Spleen (tissue), 7 donors: ENCODE results near the gene RBM10.

Experiments used
- POLR2A ChIP-seq, 3 donors: fragments of 450-650 bp; IDR thresholded peaks; one replicate each; pipeline ENCODE4 v1.5.1; 2017; ENCODE audit warnings: antibody characterized with exemption in 3 of 3, mild to moderate bottlenecking in 1 of 3
- POLR2AphosphoS5 ChIP-seq, 3 donors: sonication (generic); formaldehyde crosslinking; IDR thresholded peaks; one replicate each; pipeline ENCODE4 v1.5.1; 2017; ENCODE audit warnings: antibody characterized with exemption in 3 of 3
- TF ChIP-seq, protein P1 (sequence below), 11 experiments: fragments of 200-600 bp in 7 of 11; fragments of 450-650 bp in 4 of 11; sonication (generic) in 4 of 11; IDR thresholded peaks in 8 of 11; conservative IDR thresholded peaks in 3 of 11; 1 replicate in 7 of 11; 2 replicates in 4 of 11; pipeline versions ENCODE4 v1.4.0 to v1.8.0; 2016 to 2021; ENCODE audit warnings: antibody characterized with exemption in 11 of 11, inconsistent platforms in 4 of 11, mild to moderate bottlenecking in 1 of 11
- donor health status: DM: no; HTN: no; CAD: no; lungs with moderate emphysema.
- donor health status: DM: no; HTN: no; CAD: no.
- donor health status: DM: no; HTN: no; CAD: no.

DNA sequence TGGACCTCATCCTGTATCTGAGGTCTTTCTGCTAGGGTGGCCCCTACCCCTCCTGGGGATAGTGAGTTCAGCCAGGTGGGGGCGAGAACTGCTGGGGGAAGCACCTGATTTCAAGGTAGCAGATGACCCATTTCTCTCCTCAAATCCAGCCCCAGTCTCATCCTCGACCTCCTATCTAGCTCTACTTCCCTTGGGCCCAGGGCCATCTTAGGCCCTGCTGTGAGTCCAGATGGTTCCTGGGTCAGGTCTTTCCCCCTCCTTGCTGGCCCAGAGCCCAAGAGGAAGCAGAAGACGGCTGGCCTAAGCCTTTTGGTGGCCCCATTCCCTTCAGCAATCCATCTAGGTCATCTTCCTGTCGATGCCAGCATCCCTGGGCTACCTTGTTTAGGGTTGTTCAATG is 76.7 kb downstream of the RBM10 start:
- TF ChIP-seq POLR2A (IDR thresholded peaks at IDR 0.05) (no peak), POLR2AphosphoS5 (IDR thresholded peaks at IDR 0.05) (no peak)
- TF ChIP-seq, protein P1, sequence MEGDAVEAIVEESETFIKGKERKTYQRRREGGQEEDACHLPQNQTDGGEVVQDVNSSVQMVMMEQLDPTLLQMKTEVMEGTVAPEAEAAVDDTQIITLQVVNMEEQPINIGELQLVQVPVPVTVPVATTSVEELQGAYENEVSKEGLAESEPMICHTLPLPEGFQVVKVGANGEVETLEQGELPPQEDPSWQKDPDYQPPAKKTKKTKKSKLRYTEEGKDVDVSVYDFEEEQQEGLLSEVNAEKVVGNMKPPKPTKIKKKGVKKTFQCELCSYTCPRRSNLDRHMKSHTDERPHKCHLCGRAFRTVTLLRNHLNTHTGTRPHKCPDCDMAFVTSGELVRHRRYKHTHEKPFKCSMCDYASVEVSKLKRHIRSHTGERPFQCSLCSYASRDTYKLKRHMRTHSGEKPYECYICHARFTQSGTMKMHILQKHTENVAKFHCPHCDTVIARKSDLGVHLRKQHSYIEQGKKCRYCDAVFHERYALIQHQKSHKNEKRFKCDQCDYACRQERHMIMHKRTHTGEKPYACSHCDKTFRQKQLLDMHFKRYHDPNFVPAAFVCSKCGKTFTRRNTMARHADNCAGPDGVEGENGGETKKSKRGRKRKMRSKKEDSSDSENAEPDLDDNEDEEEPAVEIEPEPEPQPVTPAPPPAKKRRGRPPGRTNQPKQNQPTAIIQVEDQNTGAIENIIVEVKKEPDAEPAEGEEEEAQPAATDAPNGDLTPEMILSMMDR (IDR thresholded peaks at IDR 0.05 in 8 of 11, conservative IDR thresholded peaks at IDR 0.05 in 3 of 11), result no peak
